CD4-positive, alpha-beta T cell (primary cell): ENCODE data around the gene RUNX2. TPM values are rescaled to one million over a fixed set of nuclear protein-coding genes. Genes with fewer than 3 reads are reported as not detected.

ENCODE experiments used
- ATAC-seq: fragments of 200-7000 bp; cut with Tn5 transposase; one replicate; pipeline ENCODE4 v1.10.0; 2022; ENCODE audit warnings: mild to moderate bottlenecking; ENCODE audit not compliant: poor library complexity
- CTCF ChIA-PET: fragments of 350-600 bp; sonication (Branson Sonifier 250); formaldehyde crosslinking; loops from one replicate; lab custom pipeline; 2021; ENCODE audit warnings: antibody characterized with exemption, inconsistent platforms; lab: Charles Lee
- POLR2A ChIA-PET: fragments of 350-600 bp; sonication (Branson Sonifier 250); formaldehyde crosslinking; loops from one replicate; lab custom pipeline; 2021; ENCODE audit warnings: antibody characterized with exemption, inconsistent platforms; lab: Charles Lee
- DNase-seq, 14 experiments: peaks; one replicate each; pipeline ENCODE4 v3.0.0-alpha.2; 2013 to 2020; ENCODE audit warnings: mixed read lengths in 2 of 14
- H3K27ac ChIP-seq, 2 donors: one replicate each; pipeline versions ENCODE4 v1.5.1 to v1.7.0; 2013; ENCODE audit warnings: low read length in 2 of 2, low read depth in 1 of 2, mild to moderate bottlenecking in 1 of 2
- H3K27me3 ChIP-seq, 2 experiments: 1 replicate in 1 of 2; 2 replicates in 1 of 2; pipeline versions ENCODE4 v1.6.1 to v1.7.0; 2013; ENCODE audit warnings: low read length in 2 of 2, control low read depth in 1 of 2, mild to moderate bottlenecking in 1 of 2, moderate library complexity in 1 of 2; ENCODE audit not compliant: insufficient read depth in 2 of 2, control insufficient read depth in 1 of 2
- H3K36me3 ChIP-seq: one replicate; pipeline ENCODE4 v1.6.1; 2013; ENCODE audit warnings: low read length, control low read depth; ENCODE audit not compliant: insufficient read depth
- H3K4me1 ChIP-seq: one replicate; pipeline ENCODE4 v1.6.1; 2013; ENCODE audit warnings: low read length, control low read depth; ENCODE audit not compliant: insufficient read depth
- H3K4me3 ChIP-seq: one replicate; pipeline ENCODE4 v1.5.1; 2013; ENCODE audit warnings: mild to moderate bottlenecking, low read length, moderate library complexity
- H3K9me3 ChIP-seq, 2 experiments: 1 replicate in 1 of 2; 2 replicates in 1 of 2; pipeline versions ENCODE4 v1.6.1 to v1.7.0; 2013; ENCODE audit warnings: low read length in 2 of 2, mild to moderate bottlenecking in 2 of 2, control low read depth in 1 of 2, moderate library complexity in 1 of 2; ENCODE audit not compliant: control insufficient read depth in 1 of 2, insufficient read depth in 1 of 2
- H3K27ac Mint-ChIP-seq: one replicate; pipeline ENCODE4 v1.8.0; 2020; ENCODE audit warnings: mixed read lengths
- H3K27me3 Mint-ChIP-seq: one replicate; pipeline ENCODE4 v1.8.0; 2021; ENCODE audit warnings: mixed read lengths
- H3K36me3 Mint-ChIP-seq: one replicate; pipeline ENCODE4 v1.8.0; 2021; ENCODE audit warnings: low read depth, mixed read lengths
- H3K4me1 Mint-ChIP-seq: one replicate; pipeline ENCODE4 v1.8.0; 2021; ENCODE audit warnings: low read depth, mixed read lengths
- H3K4me3 Mint-ChIP-seq: one replicate; pipeline ENCODE4 v1.8.0; 2020; ENCODE audit warnings: mild to moderate bottlenecking, mixed read lengths
- H3K9me3 Mint-ChIP-seq: one replicate; pipeline ENCODE4 v1.8.0; 2020; ENCODE audit warnings: mixed read lengths
- intact Hi-C, 2 experiments: fragments of 100-400 bp; cut with DNase I in 1 of 2; cut with micrococcal nuclease in 1 of 2; formaldehyde crosslinking; loops; one replicate each; pipeline versions ENCODE4 v1.15.1 to v1.9.0; 2023 to 2025; cut with DNase I, micrococcal nuclease
- total RNA-seq, 174 experiments: library from RNA in 2 of 174; stranded (reverse) in 2 of 174; gene quantifications; one replicate each; pipeline ENCODE4 v1.2.3 and lab custom pipeline; 2021 to 2026
- TF ChIP-seq, protein P1 (sequence below): fragments of 200-600 bp; IDR thresholded peaks from one replicate; pipeline ENCODE4 v1.8.0; 2022; ENCODE audit warnings: antibody characterized with exemption, mild to moderate bottlenecking

RUNX2 gene
- total RNA-seq, 2 experiments from 2014 or later: 17.5 to 18.0 TPM

DNA sequence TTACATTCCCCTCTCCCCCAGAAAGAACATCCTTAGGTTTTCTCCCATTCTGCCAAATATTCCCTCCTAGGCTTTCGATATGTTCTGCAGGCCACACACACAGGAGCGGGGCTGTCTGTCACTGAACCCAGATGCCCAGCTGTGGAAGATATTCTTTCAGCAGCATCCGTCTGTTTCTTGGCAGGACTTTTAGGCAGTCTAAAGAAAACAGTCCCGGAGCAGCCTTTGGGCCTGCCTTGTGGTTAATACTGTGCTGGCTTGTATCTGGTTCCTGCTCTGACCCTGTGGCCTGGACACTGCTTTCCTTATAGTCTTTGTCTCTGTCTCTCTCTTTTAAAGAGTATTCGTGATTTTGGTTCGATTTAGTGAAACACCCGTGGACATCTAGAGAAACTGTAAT is 144.3 kb downstream of the RUNX2 start:
- H3K4me3 ChIP-seq: no peak overlapping the region
- no peaks in the 10 kb centered on the region for H3K9me3 ChIP-seq
- H3K4me3 Mint-ChIP-seq: no peak overlapping the region
- ChIA-PET CTCF (interaction anchor here (1.3 kb wide), 1 partner anchor 14 kb away, joined by 3 read pairs; no protein-coding TSS in a partner anchor), POLR2A (no interaction called here)
- TF ChIP-seq, protein P1, sequence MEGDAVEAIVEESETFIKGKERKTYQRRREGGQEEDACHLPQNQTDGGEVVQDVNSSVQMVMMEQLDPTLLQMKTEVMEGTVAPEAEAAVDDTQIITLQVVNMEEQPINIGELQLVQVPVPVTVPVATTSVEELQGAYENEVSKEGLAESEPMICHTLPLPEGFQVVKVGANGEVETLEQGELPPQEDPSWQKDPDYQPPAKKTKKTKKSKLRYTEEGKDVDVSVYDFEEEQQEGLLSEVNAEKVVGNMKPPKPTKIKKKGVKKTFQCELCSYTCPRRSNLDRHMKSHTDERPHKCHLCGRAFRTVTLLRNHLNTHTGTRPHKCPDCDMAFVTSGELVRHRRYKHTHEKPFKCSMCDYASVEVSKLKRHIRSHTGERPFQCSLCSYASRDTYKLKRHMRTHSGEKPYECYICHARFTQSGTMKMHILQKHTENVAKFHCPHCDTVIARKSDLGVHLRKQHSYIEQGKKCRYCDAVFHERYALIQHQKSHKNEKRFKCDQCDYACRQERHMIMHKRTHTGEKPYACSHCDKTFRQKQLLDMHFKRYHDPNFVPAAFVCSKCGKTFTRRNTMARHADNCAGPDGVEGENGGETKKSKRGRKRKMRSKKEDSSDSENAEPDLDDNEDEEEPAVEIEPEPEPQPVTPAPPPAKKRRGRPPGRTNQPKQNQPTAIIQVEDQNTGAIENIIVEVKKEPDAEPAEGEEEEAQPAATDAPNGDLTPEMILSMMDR: no peak
- peaks cover 17% of the 10 kb centered on the region for H3K4me1 Mint-ChIP-seq
- no peak overlapping the region for H3K27ac ChIP-seq
- peaks cover 8% of the 10 kb centered on the region for H3K4me1 ChIP-seq
- H3K27ac Mint-ChIP-seq: no peak overlapping the region
- no peaks in the 10 kb centered on the region for H3K9me3 Mint-ChIP-seq
- no peak for DNase-seq
- no peaks in the 10 kb centered on the region for H3K36me3 ChIP-seq
- ATAC-seq: no peak
- intact Hi-C loops: no loop called here
- H3K27me3 Mint-ChIP-seq: no peaks in the 10 kb centered on the region
- no peaks in the 10 kb centered on the region for H3K27me3 ChIP-seq
- H3K36me3 Mint-ChIP-seq: peaks cover 18% of the 10 kb centered on the region

DNA sequence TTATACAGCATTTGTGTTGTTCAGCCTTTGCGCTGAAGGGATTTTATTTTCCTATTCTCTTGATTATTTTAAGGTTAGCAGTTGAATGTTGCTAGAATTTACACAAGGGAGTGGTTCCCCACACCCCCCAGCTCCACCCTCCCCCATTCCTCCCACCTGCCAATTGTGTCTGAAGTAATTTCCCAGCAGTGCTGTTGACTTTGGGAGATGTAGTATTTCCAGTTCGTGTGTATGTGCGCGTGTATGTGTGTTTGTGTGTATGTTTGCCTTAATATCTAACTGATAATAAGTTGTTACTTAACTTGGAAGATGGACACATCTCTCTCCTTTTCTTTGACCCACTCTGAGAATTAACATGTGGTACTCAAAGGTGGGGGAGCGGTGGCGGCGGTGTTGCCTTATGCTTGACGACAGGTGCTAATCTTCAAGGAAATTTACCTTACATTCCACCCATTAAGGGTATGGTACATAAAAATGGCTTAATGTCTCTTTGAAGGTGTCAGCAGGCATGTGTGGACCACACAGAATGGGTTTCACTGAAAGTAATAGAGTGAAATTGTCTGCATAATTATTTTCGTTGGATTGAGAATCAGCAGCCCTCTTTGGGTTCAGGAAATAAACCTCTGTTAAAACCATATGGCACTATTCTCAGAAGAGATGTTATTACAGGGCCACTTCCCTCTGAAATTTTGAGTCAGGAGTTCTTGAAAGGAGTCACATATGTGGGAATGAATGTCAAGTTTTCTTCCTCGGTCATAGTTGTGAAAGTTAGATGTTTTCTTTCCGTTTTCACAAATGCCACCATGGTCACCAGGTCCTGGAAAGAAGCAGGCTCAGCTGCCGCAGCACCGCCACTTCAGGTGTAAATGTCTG is 145.2 kb downstream of the RUNX2 start:
- H3K27ac Mint-ChIP-seq: no peak overlapping the region
- H3K4me1 ChIP-seq: peaks cover 12% of the 10 kb centered on the region
- H3K4me3 Mint-ChIP-seq: no peak overlapping the region
- intact Hi-C loops: no loop called here
- no peaks in the 10 kb centered on the region for H3K27me3 ChIP-seq
- H3K9me3 ChIP-seq: no peaks in the 10 kb centered on the region
- DNase-seq (no peak), ATAC-seq (no peak)
- H3K36me3 ChIP-seq: no peaks in the 10 kb centered on the region
- POLR2A ChIA-PET: no interaction called here
- CTCF ChIA-PET: no interaction called here
- H3K4me3 ChIP-seq: no peak overlapping the region
- peaks cover 12% of the 10 kb centered on the region for H3K36me3 Mint-ChIP-seq
- TF ChIP-seq, protein P1: no peak
- no peaks in the 10 kb centered on the region for H3K27me3 Mint-ChIP-seq
- H3K27ac ChIP-seq: no peak overlapping the region
- H3K4me1 Mint-ChIP-seq: peaks cover 17% of the 10 kb centered on the region
- H3K9me3 Mint-ChIP-seq: no peaks in the 10 kb centered on the region

- no peak for ATAC-seq
- Histone ChIP-seq H3K9me3 (no peaks in the 10 kb centered on the region), H3K27ac (no peak overlapping the region), H3K27me3 (no peaks in the 10 kb centered on the region), H3K36me3 (no peaks in the 10 kb centered on the region), H3K4me1 (peaks cover 12% of the 10 kb centered on the region), H3K4me3 (no peak overlapping the region)
- ChIA-PET POLR2A (no interaction called here), CTCF (no interaction called here)
- Mint-ChIP-seq H3K27ac (no peak overlapping the region), H3K9me3 (no peaks in the 10 kb centered on the region), H3K36me3 (peaks cover 12% of the 10 kb centered on the region), H3K4me1 (peaks cover 13% of the 10 kb centered on the region), H3K27me3 (no peaks in the 10 kb centered on the region), H3K4me3 (no peak overlapping the region)
- intact Hi-C loops: no loop called here
- TF ChIP-seq, protein P1: no peak
- DNase-seq: no peak
Measured at GRCh38 chr6:45474376-45474775, 146.2 kb downstream of the RUNX2 start.
